HepG2 (cell line): ENCODE results near the gene OR2C1. TPM values are rescaled to one million over a fixed set of nuclear protein-coding genes. Genes with fewer than 3 reads are reported as not detected.

Experiments
- ARNTL ChIP-seq: sonication (generic); formaldehyde crosslinking; IDR thresholded peaks from 2 replicates; pipeline ENCODE4 v1.4.0; 2020; ENCODE audit warnings: mild to moderate bottlenecking, missing genetic modification reagents
- CREB1 ChIP-seq, 2 experiments: fragments of 450-650 bp in 1 of 2; IDR thresholded peaks; 2 replicates each; pipeline ENCODE4 v1.6.1; 2016 to 2017; ENCODE audit warnings: control low read depth in 1 of 2, mild to moderate bottlenecking in 1 of 2, missing compliant biosample characterization in 1 of 2, missing genetic modification characterization in 1 of 2
- IRF2 ChIP-seq: IDR thresholded peaks from 2 replicates; pipeline ENCODE4 v1.6.1; 2018; ENCODE audit warnings: missing genetic modification reagents, missing compliant biosample characterization
- KLF9 ChIP-seq: IDR thresholded peaks from 2 replicates; pipeline ENCODE4 v1.6.1; 2016; ENCODE audit warnings: low read depth
- MTA3 ChIP-seq: sonication (generic); formaldehyde crosslinking; IDR thresholded peaks from 2 replicates; pipeline ENCODE4 v1.4.0; 2020; ENCODE audit warnings: missing genetic modification reagents
- ONECUT2 ChIP-seq: sonication (generic); formaldehyde crosslinking; IDR thresholded peaks from 2 replicates; pipeline ENCODE4 v1.4.0; 2020; ENCODE audit warnings: missing genetic modification reagents
- RXRB ChIP-seq: IDR thresholded peaks from 2 replicates; pipeline ENCODE4 v1.6.1; 2016; ENCODE audit warnings: borderline replicate concordance, missing genetic modification reagents, missing compliant biosample characterization
- SSRP1 ChIP-seq: IDR thresholded peaks from 2 replicates; pipeline ENCODE4 v1.6.1; 2016; ENCODE audit warnings: control low read depth
- STAG1 ChIP-seq: sonication (generic); formaldehyde crosslinking; IDR thresholded peaks from 2 replicates; pipeline ENCODE4 v1.4.0; 2020; ENCODE audit warnings: missing genetic modification reagents
- TGIF2 ChIP-seq: IDR thresholded peaks from 2 replicates; pipeline ENCODE4 v1.6.1; 2016; ENCODE audit warnings: control low read depth, missing compliant biosample characterization
- ZMYM2 ChIP-seq: sonication (generic); formaldehyde crosslinking; IDR thresholded peaks from 2 replicates; pipeline ENCODE4 v1.8.0; 2022; ENCODE audit warnings: mild to moderate bottlenecking, missing genetic modification reagents
- ZNF275 ChIP-seq: sonication (generic); formaldehyde crosslinking; IDR thresholded peaks from 2 replicates; pipeline ENCODE4 v1.8.0; 2022; ENCODE audit warnings: missing genetic modification reagents, mild to moderate bottlenecking, inconsistent platforms, borderline replicate concordance
- ZNF335 ChIP-seq: sonication (generic); formaldehyde crosslinking; IDR thresholded peaks from 2 replicates; pipeline ENCODE4 v1.4.0; 2020; ENCODE audit warnings: missing genetic modification reagents
- ZNF550 ChIP-seq: sonication (generic); formaldehyde crosslinking; IDR thresholded peaks from 2 replicates; pipeline ENCODE4 v1.4.0; 2020; ENCODE audit warnings: mild to moderate bottlenecking, missing genetic modification reagents, borderline replicate concordance
- ZNF670 ChIP-seq: sonication (generic); formaldehyde crosslinking; IDR thresholded peaks from 2 replicates; pipeline ENCODE4 v1.8.0; 2022; ENCODE audit warnings: mild to moderate bottlenecking, missing genetic modification reagents, borderline replicate concordance
- ZNF749 ChIP-seq: sonication (generic); formaldehyde crosslinking; IDR thresholded peaks from 2 replicates; pipeline ENCODE4 v1.8.0; 2022; ENCODE audit warnings: mild to moderate bottlenecking, missing genetic modification reagents, moderate library complexity, borderline replicate concordance
- polyA plus RNA-seq, 8 experiments: library from polyadenylated mRNA; depleted of rRNA in 3 of 8; stranded (reverse) in 7 of 8; unstranded in 1 of 8; fragments of >200 nt; fragmentation: Illumina TruSeq in 4 of 8; extraction: Trizol in 4 of 8; gene quantifications; 2 replicates each; pipeline versions ENCODE4 v1.2.1 to v1.2.3, GENCODE V29; 2011 to 2016; ENCODE audit warnings: low read depth in 4 of 8, missing spikeins in 1 of 8, mixed read lengths in 1 of 8; ENCODE audit not compliant: insufficient read depth in 1 of 8
- total RNA-seq, 5 experiments: library from RNA; depleted of rRNA; stranded (reverse); fragments of >200 nt; fragmentation: Illumina TruSeq; extraction: Trizol; gene quantifications; 2 replicates each; pipeline ENCODE4 v1.2.3, GENCODE V29; 2016; ENCODE audit warnings: low read depth in 1 of 5
- TF ChIP-seq, protein P1 (sequence below): fragments of 450-650 bp; IDR thresholded peaks from 2 replicates; pipeline ENCODE4 v1.6.1; 2017
- TF ChIP-seq, protein P2 (sequence below): sonication (generic); formaldehyde crosslinking; IDR thresholded peaks from 2 replicates; pipeline ENCODE4 v1.5.1; 2020; ENCODE audit warnings: mild to moderate bottlenecking, missing genetic modification reagents, borderline replicate concordance
- TF ChIP-seq, protein P3 (sequence below): IDR thresholded peaks from 2 replicates; pipeline ENCODE4 v1.6.1; 2012; ENCODE audit warnings: low read length, improper control_type of control experiment

OR2C1 gene
- total and polyA plus RNA-seq, 2 of the 13 experiments (the other 11 are each of a cell fraction or from before 2014, with no cell fraction given): not detected

- no peak for TF ChIP-seq RXRB
- TF ChIP-seq ONECUT2: no peak
- TF ChIP-seq, protein P1, sequence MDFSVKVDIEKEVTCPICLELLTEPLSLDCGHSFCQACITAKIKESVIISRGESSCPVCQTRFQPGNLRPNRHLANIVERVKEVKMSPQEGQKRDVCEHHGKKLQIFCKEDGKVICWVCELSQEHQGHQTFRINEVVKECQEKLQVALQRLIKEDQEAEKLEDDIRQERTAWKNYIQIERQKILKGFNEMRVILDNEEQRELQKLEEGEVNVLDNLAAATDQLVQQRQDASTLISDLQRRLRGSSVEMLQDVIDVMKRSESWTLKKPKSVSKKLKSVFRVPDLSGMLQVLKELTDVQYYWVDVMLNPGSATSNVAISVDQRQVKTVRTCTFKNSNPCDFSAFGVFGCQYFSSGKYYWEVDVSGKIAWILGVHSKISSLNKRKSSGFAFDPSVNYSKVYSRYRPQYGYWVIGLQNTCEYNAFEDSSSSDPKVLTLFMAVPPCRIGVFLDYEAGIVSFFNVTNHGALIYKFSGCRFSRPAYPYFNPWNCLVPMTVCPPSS: no peak
- no peak for TF ChIP-seq ZNF670 (CRISPR knock-in tag)
- 0 out of 2 replicates have a peak, but pooled peaks have one; percentile 39 for TF ChIP-seq IRF2 (CRISPR knock-in tag)
- TF ChIP-seq, protein P2, sequence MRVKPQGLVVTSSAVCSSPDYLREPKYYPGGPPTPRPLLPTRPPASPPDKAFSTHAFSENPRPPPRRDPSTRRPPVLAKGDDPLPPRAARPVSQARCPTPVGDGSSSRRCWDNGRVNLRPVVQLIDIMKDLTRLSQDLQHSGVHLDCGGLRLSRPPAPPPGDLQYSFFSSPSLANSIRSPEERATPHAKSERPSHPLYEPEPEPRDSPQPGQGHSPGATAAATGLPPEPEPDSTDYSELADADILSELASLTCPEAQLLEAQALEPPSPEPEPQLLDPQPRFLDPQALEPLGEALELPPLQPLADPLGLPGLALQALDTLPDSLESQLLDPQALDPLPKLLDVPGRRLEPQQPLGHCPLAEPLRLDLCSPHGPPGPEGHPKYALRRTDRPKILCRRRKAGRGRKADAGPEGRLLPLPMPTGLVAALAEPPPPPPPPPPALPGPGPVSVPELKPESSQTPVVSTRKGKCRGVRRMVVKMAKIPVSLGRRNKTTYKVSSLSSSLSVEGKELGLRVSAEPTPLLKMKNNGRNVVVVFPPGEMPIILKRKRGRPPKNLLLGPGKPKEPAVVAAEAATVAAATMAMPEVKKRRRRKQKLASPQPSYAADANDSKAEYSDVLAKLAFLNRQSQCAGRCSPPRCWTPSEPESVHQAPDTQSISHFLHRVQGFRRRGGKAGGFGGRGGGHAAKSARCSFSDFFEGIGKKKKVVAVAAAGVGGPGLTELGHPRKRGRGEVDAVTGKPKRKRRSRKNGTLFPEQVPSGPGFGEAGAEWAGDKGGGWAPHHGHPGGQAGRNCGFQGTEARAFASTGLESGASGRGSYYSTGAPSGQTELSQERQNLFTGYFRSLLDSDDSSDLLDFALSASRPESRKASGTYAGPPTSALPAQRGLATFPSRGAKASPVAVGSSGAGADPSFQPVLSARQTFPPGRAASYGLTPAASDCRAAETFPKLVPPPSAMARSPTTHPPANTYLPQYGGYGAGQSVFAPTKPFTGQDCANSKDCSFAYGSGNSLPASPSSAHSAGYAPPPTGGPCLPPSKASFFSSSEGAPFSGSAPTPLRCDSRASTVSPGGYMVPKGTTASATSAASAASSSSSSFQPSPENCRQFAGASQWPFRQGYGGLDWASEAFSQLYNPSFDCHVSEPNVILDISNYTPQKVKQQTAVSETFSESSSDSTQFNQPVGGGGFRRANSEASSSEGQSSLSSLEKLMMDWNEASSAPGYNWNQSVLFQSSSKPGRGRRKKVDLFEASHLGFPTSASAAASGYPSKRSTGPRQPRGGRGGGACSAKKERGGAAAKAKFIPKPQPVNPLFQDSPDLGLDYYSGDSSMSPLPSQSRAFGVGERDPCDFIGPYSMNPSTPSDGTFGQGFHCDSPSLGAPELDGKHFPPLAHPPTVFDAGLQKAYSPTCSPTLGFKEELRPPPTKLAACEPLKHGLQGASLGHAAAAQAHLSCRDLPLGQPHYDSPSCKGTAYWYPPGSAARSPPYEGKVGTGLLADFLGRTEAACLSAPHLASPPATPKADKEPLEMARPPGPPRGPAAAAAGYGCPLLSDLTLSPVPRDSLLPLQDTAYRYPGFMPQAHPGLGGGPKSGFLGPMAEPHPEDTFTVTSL (CRISPR knock-in tag): no peak
- no peak for TF ChIP-seq ZNF275 (CRISPR knock-in tag)
- no peak for TF ChIP-seq ZNF550 (CRISPR knock-in tag)
- TF ChIP-seq ARNTL (CRISPR knock-in tag): 0 out of 2 replicates have a peak, but pooled peaks have one; percentile 41
- TF ChIP-seq MTA3 (CRISPR knock-in tag): no peak
- TF ChIP-seq CREB1 (IDR thresholded peaks at IDR 0.05): peak; percentile 78
- peak; percentile 82 for TF ChIP-seq CREB1 (CRISPR knock-in tag; IDR thresholded peaks at IDR 0.05)
- TF ChIP-seq, protein P3, sequence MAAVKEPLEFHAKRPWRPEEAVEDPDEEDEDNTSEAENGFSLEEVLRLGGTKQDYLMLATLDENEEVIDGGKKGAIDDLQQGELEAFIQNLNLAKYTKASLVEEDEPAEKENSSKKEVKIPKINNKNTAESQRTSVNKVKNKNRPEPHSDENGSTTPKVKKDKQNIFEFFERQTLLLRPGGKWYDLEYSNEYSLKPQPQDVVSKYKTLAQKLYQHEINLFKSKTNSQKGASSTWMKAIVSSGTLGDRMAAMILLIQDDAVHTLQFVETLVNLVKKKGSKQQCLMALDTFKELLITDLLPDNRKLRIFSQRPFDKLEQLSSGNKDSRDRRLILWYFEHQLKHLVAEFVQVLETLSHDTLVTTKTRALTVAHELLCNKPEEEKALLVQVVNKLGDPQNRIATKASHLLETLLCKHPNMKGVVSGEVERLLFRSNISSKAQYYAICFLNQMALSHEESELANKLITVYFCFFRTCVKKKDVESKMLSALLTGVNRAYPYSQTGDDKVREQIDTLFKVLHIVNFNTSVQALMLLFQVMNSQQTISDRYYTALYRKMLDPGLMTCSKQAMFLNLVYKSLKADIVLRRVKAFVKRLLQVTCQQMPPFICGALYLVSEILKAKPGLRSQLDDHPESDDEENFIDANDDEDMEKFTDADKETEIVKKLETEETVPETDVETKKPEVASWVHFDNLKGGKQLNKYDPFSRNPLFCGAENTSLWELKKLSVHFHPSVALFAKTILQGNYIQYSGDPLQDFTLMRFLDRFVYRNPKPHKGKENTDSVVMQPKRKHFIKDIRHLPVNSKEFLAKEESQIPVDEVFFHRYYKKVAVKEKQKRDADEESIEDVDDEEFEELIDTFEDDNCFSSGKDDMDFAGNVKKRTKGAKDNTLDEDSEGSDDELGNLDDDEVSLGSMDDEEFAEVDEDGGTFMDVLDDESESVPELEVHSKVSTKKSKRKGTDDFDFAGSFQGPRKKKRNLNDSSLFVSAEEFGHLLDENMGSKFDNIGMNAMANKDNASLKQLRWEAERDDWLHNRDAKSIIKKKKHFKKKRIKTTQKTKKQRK: no peak
- no peak for TF ChIP-seq STAG1 (CRISPR knock-in tag)
- no peak for TF ChIP-seq ZNF749 (CRISPR knock-in tag)
- no peak for TF ChIP-seq SSRP1 (CRISPR knock-in tag)
- no peak for TF ChIP-seq KLF9
- no peak for TF ChIP-seq ZMYM2 (CRISPR knock-in tag)
- peak; percentile 26; the same call in 1 of the 2 replicates for TF ChIP-seq ZNF335
- no peak for TF ChIP-seq TGIF2 (CRISPR knock-in tag)
Measured at GRCh38 chr16:3364774-3365427, 9.2 kb downstream of the OR2C1 start (continued).
